ENCODE measurements around the gene CRK. TPM values are rescaled to one million over a fixed set of nuclear protein-coding genes. Genes with fewer than 3 reads are reported as not detected.

CRK gene
- total RNA-seq, 1 donor from 2014 or later = 46.4 TPM

DNA sequence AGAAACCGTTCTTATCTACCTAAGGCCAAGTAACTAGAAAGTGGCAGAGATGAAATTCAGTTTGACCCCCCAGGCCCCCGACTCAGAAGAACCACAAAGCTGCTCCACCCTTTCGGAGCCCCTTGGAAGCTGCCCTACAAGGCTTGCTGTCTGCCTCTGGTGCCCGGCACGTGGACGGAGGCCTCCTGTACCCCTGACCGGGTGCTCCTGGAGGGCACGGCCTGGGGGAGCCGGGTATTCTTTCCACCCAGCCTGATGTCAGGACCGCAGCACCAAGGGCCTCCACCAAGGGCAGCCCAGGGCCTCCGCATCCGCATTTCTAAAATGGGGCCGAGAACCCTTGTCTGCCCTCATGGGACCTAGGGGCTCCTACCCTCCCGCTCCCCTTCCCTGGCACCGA, 15.5 kb upstream of the CRK start:
- Mint-ChIP-seq H3K4me3 (ENCODE audit: unreplicated experiment) (no peak overlapping the region), H3K27me3 (ENCODE audit: unreplicated experiment) (peaks cover 4% of the 10 kb centered on the region), H3K27ac (ENCODE audit: unreplicated experiment) (no peak overlapping the region), H3K4me1 (ENCODE audit: low read depth, unreplicated experiment) (peaks cover 14% of the 10 kb centered on the region), H3K9me3 (ENCODE audit: unreplicated experiment) (peaks cover 8% of the 10 kb centered on the region), H3K36me3 (ENCODE audit: unreplicated experiment) (peaks cover 11% of the 10 kb centered on the region)
- DNase-seq = no peak
- TF ChIP-seq, protein P1, sequence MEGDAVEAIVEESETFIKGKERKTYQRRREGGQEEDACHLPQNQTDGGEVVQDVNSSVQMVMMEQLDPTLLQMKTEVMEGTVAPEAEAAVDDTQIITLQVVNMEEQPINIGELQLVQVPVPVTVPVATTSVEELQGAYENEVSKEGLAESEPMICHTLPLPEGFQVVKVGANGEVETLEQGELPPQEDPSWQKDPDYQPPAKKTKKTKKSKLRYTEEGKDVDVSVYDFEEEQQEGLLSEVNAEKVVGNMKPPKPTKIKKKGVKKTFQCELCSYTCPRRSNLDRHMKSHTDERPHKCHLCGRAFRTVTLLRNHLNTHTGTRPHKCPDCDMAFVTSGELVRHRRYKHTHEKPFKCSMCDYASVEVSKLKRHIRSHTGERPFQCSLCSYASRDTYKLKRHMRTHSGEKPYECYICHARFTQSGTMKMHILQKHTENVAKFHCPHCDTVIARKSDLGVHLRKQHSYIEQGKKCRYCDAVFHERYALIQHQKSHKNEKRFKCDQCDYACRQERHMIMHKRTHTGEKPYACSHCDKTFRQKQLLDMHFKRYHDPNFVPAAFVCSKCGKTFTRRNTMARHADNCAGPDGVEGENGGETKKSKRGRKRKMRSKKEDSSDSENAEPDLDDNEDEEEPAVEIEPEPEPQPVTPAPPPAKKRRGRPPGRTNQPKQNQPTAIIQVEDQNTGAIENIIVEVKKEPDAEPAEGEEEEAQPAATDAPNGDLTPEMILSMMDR (IDR thresholded peaks at IDR 0.05; ENCODE audit: partially characterized antibody, unreplicated experiment) = no peak

DNA sequence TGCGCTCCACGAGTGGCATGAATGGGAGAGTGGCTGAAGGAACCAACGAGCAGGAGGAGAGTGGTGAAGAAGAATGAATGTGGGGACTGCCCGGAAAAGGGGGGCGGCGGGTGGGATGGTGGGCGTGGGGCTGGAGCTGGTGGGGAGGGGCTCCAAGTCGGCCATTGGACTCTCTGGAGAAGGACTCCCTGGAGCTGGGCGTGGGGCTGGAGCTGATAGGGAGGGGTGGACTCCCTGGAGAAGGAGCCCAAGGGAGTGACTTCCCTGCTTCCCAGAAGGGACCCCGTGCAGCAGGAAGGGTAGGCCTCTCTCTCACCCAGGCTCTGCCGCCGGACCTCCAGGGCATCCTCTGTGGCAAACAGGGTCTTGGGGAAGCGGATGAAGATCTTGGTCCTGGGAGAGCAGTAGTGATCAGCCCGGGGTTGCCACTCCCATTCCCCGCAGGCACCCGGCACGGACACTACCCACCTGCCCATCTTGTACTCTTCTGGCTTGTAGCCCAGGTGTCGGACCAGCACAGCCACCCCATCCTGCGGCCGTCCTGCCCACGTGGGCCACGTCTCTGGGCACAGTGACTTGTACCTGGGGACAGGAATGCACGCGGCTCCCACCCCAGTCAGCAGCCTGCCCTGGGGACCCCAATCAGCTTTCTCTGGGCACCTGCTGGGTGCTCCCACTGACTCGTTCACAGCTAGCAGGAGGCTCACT, 14.9 kb upstream of the CRK start:
- Mint-ChIP-seq H3K36me3 (ENCODE audit: unreplicated experiment) (peaks cover 11% of the 10 kb centered on the region), H3K9me3 (ENCODE audit: unreplicated experiment) (peaks cover 8% of the 10 kb centered on the region), H3K27me3 (ENCODE audit: unreplicated experiment) (peaks cover 4% of the 10 kb centered on the region), H3K27ac (ENCODE audit: unreplicated experiment) (no peak overlapping the region), H3K4me1 (ENCODE audit: low read depth, unreplicated experiment) (peaks cover 14% of the 10 kb centered on the region), H3K4me3 (ENCODE audit: unreplicated experiment) (no peak overlapping the region)
- no peak for DNase-seq
- TF ChIP-seq, protein P1 (IDR thresholded peaks at IDR 0.05; ENCODE audit: partially characterized antibody, unreplicated experiment) = no peak

DNA sequence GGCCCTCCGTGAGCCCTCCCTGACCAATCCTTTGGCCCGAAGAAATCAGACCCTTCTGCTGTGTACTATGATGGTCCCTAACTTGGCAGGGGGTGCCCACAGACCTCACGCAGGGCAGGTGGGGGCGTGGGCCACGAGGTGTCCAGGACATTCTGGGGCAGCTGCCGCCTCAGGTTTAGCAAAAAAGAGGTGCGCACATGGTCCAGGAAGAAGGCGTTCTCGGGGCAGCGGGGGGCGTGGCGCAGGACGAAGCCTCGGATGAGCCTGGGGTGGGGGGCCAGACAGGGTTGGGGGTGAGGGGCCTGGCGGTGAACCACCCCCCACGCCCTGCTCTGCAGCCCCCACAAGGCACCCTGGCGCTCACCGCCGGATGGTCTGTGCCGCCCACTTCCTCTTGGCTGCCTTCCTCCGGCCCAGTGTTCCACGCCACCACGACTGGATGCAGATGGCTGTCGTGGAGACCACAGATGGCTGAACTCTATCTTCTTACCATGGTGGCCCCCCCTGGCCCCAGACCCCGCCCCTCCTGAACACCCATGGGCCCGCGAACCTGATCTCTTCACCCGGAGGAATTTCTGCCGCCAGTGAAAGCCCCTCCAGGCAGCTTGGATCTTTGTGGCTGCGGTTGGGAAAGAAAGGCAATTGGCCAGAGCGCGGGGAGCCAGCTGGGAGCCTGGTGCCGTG, 14.2 kb upstream of the CRK start:
- no peak overlapping the region for H3K27ac Mint-ChIP-seq (ENCODE audit: unreplicated experiment)
- H3K4me3 Mint-ChIP-seq (ENCODE audit: unreplicated experiment) = no peak overlapping the region
- H3K9me3 Mint-ChIP-seq (ENCODE audit: unreplicated experiment) = peaks cover 8% of the 10 kb centered on the region
- H3K36me3 Mint-ChIP-seq (ENCODE audit: unreplicated experiment) = peaks cover 11% of the 10 kb centered on the region
- no peak for DNase-seq
- H3K27me3 Mint-ChIP-seq (ENCODE audit: unreplicated experiment) = peaks cover 4% of the 10 kb centered on the region
- peaks cover 9% of the 10 kb centered on the region for H3K4me1 Mint-ChIP-seq (ENCODE audit: low read depth, unreplicated experiment)
- TF ChIP-seq, protein P1 (IDR thresholded peaks at IDR 0.05; ENCODE audit: partially characterized antibody, unreplicated experiment) = no peak

DNA sequence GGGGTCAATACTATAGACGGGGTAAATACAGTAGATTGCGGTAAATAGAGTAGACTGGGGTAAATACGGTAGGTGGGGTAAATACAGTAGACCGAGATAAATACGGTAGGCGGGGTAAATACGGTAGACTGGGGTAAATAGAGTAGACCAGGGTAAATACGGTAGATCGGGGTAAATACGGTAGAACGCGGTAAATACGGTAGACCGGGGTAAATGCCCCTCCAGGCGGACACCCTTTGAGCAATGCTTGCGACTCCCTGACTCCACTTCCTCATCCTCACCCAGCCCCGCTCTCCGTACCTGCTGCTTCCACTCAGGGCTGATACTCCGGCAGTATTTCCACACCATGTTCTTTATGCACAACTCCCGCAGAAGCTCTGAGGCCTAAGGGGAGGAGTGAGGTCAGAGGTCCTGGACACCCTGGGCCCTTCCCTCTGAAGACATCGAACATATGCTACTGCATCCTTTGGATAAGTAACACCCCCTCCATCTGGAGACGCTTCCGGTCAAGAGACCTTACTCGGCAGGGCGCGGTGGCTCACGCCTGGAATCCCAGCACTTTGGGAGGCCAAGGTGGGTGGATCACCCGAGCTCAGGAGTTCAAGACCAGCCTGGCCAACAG, 13.3 kb upstream of the CRK start:
- TF ChIP-seq, protein P1 (IDR thresholded peaks at IDR 0.05; ENCODE audit: partially characterized antibody, unreplicated experiment) = no peak
- Mint-ChIP-seq H3K4me3 (ENCODE audit: unreplicated experiment) (peak overlapping the region; percentile 46), H3K27me3 (ENCODE audit: unreplicated experiment) (peaks cover 4% of the 10 kb centered on the region), H3K4me1 (ENCODE audit: low read depth, unreplicated experiment) (peaks cover 9% of the 10 kb centered on the region), H3K27ac (ENCODE audit: unreplicated experiment) (no peak overlapping the region), H3K36me3 (ENCODE audit: unreplicated experiment) (peaks cover 11% of the 10 kb centered on the region), H3K9me3 (ENCODE audit: unreplicated experiment) (peaks cover 8% of the 10 kb centered on the region)
- DNase-seq = no peak

All from glutamatergic neuron (in vitro differentiated cells).